Measurements from ENCODE around the gene ACER3.
"Not testable (repeated sequence)": the region's sequence is repeated elsewhere in the genome, so short reads cannot be mapped to it uniquely, and the experiment has no call there.

The ACER3 gene

GRCh38 chr11:77060234-77060633 is 199.5 kb downstream of the ACER3 start:
- Histone ChIP-seq H3K4me2 (ENCODE audit: low read length) (no peak overlapping the region), H3K79me2 (no peaks in the 10 kb centered on the region), H3K36me3 (ENCODE audit: control insufficient read depth, insufficient read depth, low read length) (no peaks in the 10 kb centered on the region), H3K9ac (no peak overlapping the region), H3K27ac (no peak overlapping the region), H3K4me1 (no peaks in the 10 kb centered on the region), H2AFZ (no peak overlapping the region), H3K9me3 (ENCODE audit: control insufficient read depth, low read length) (no peaks in the 10 kb centered on the region), H3K27me3 (ENCODE audit: control insufficient read depth, insufficient read depth, low read length) (no peaks in the 10 kb centered on the region), H3K4me3 (ENCODE audit: low read depth, low read length) (no peak overlapping the region)
- no peak for TF ChIP-seq CTCF (IDR thresholded peaks at IDR 0.05)

DNA sequence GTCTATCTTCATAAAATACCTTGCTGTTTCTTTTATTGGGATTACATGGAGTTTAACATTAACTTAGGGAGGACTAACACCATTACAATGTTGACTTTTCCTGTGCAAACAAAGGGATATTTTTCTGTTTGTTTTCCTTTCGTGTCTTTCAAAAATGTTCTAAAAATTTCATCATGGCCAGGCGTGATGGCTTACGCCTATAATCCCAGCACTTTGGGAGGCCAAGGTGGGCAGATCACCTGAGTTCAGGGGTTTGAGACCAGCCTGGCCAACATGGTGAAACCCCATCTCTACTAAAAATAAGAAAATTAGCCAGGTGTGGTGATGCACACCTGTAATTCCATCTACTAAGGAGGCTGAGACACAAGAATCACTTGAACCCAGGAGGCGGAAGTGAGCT is 200.5 kb downstream of the ACER3 start:
- not testable (repeated sequence) for H3K9me3 ChIP-seq (ENCODE audit: control insufficient read depth, low read length); H3K4me3 ChIP-seq (ENCODE audit: low read depth, low read length); H3K4me2 ChIP-seq (ENCODE audit: low read length); H3K36me3 ChIP-seq (ENCODE audit: control insufficient read depth, insufficient read depth, low read length); H2AFZ ChIP-seq; H3K27me3 ChIP-seq (ENCODE audit: control insufficient read depth, insufficient read depth, low read length); H3K9ac ChIP-seq; H3K79me2 ChIP-seq; H3K4me1 ChIP-seq; H3K27ac ChIP-seq

GRCh38 chr11:77062924-77063323 is 202.2 kb downstream of the ACER3 start:
- H3K27me3 ChIP-seq (ENCODE audit: control insufficient read depth, insufficient read depth, low read length): no peaks in the 10 kb centered on the region
- no peak overlapping the region for H3K4me2 ChIP-seq (ENCODE audit: low read length)
- no peaks in the 10 kb centered on the region for H3K4me1 ChIP-seq
- H3K9ac ChIP-seq: no peak overlapping the region
- no peak overlapping the region for H2AFZ ChIP-seq
- H3K4me3 ChIP-seq (ENCODE audit: low read depth, low read length): no peak overlapping the region
- no peaks in the 10 kb centered on the region for H3K79me2 ChIP-seq
- no peaks in the 10 kb centered on the region for H3K9me3 ChIP-seq (ENCODE audit: control insufficient read depth, low read length)
- H3K36me3 ChIP-seq (ENCODE audit: control insufficient read depth, insufficient read depth, low read length): no peaks in the 10 kb centered on the region
- H3K27ac ChIP-seq: no peak overlapping the region
- TF ChIP-seq CTCF (IDR thresholded peaks at IDR 0.05): no peak

DNA sequence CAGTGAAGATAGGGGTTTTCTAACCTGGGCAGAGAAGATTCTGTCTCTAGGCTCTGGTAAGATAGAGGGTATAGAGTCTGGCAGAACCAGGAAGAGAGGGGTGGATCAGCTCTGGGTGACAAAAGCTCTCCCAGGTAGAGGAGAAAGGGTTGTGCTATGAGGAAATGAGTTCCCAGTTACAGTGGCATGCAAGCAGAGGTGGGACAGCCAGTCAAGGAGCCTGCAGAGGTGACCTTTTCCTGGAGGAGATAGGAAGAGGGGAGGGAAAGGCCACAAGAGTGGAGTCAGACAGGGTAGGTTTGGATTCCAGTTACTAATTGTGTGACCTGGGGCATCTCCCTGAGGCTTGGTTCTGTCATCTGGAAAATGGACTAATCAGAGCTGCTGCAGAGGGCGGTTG is 202.7 kb downstream of the ACER3 start:
- no peak for TF ChIP-seq CTCF (IDR thresholded peaks at IDR 0.05)
- H3K9me3 ChIP-seq (ENCODE audit: control insufficient read depth, low read length): no peaks in the 10 kb centered on the region
- no peaks in the 10 kb centered on the region for H3K36me3 ChIP-seq (ENCODE audit: control insufficient read depth, insufficient read depth, low read length)
- H3K4me3 ChIP-seq (ENCODE audit: low read depth, low read length): no peak overlapping the region
- no peaks in the 10 kb centered on the region for H3K27me3 ChIP-seq (ENCODE audit: control insufficient read depth, insufficient read depth, low read length)
- H3K27ac ChIP-seq: no peak overlapping the region
- no peaks in the 10 kb centered on the region for H3K4me1 ChIP-seq
- no peak overlapping the region for H2AFZ ChIP-seq
- H3K4me2 ChIP-seq (ENCODE audit: low read length): no peak overlapping the region
- no peak overlapping the region for H3K9ac ChIP-seq
- no peaks in the 10 kb centered on the region for H3K79me2 ChIP-seq

GRCh38 chr11:77063861-77064260 is 203.1 kb downstream of the ACER3 start:
- Histone ChIP-seq H2AFZ (no peak overlapping the region), H3K79me2 (no peaks in the 10 kb centered on the region), H3K4me1 (no peaks in the 10 kb centered on the region), H3K9ac (no peak overlapping the region), H3K36me3 (ENCODE audit: control insufficient read depth, insufficient read depth, low read length) (no peaks in the 10 kb centered on the region), H3K4me2 (ENCODE audit: low read length) (no peak overlapping the region), H3K4me3 (ENCODE audit: low read depth, low read length) (no peak overlapping the region), H3K27me3 (ENCODE audit: control insufficient read depth, insufficient read depth, low read length) (no peaks in the 10 kb centered on the region), H3K9me3 (ENCODE audit: control insufficient read depth, low read length) (no peaks in the 10 kb centered on the region), H3K27ac (no peak overlapping the region)
- no peak for TF ChIP-seq CTCF (IDR thresholded peaks at IDR 0.05)
